Activated CD4-positive, alpha-beta T cell treated with anti-CD3 and anti-CD28 coated beads for 24 hours (primary cell): ENCODE data around the gene TRABD2B.

Experiments used
- DNase-seq, 2 donors: peaks; one replicate each; pipeline ENCODE4 v3.0.0-alpha.2; 2020; ENCODE audit warnings: low read depth in 2 of 2

TRABD2B gene

DNA sequence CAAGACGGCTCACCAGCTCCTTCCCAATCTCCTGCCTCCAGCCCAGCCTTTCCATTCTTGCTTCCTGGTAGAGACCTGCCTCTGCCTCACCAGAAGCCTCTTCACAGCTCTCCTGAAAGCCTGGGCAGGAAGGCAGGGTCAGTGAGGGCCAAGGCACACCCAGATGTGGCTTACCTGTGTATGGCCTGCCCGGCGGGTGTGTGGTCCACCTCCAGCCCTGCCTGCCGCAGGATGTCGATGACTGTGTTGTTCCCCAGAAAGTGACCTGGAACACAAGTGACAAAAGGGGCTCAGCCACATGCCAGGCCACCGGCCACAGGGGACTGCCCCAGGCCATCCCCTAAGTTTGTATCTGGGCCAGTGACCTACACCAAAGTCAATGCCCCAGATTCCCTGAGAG is 218.9 kb downstream of the TRABD2B start:
- DNase-seq, result no peak

- DNase-seq, result no peak
Observed at GRCh38 chr1:47777322-47777721, 219.9 kb downstream of the TRABD2B start.

DNA sequence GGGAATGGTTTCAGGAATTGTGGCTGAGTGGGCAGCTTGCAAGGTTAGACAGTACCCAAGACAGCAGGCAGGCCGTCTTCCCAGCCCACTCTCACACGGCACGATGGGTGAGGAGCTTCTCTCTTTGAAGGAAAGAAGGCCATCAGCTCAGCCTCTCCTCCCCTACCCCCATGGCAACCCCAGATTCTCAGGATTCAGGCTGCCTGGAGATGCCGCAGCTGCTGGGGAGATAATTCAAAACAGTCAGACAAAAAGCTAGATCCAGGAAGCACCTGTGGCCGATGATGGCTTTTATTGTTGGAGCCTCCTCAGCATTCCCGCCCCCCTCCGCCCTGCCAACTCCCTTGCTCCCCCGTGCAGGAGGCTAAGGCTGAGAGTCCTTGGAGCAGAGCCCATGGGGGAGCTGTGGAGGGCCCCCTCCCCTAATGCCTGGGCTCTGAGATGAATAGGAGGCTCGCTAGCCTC is 220.5 kb downstream of the TRABD2B start:
- no peak for DNase-seq

DNA sequence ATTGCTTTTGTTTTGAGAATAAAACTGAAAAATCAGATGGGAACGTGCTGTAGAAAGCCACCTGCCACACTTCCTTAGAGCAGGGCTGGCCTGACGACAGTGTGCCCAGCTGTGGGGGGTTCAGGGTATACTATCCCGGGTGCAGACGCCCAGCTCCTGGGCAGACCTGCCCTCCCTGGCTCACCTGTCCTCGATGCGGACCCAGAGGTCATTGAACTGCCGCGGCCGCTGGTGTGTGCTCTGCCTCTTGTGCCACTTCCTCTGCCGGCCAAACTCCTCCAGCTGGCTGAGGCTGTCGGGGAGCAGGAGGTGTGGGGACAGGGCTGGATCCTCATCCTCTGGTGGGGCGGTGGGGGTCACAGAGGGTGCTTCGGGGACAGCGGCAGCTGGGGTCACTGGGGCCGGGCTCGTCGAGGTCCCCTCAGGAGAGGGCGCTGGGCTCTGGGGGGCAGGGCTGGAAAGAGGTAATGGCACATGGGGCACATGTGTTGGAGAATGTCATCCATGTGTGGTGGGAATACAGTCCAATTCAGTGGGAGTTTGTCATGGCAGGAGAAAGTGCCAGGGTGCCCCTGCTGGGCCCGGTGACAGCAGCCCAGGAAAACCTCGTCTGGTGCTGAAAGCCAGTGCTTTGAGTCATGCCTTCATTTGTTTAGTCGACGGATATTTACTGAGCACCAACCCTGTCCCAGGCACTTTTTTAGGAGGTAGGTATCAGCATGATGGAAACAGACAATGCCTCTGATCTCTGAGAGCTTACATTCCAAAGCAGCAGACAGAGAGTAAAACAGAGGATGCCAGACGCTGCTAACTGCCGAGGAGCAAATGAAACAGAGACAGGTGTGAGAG is 222.0 kb downstream of the TRABD2B start:
- no peak for DNase-seq

DNA sequence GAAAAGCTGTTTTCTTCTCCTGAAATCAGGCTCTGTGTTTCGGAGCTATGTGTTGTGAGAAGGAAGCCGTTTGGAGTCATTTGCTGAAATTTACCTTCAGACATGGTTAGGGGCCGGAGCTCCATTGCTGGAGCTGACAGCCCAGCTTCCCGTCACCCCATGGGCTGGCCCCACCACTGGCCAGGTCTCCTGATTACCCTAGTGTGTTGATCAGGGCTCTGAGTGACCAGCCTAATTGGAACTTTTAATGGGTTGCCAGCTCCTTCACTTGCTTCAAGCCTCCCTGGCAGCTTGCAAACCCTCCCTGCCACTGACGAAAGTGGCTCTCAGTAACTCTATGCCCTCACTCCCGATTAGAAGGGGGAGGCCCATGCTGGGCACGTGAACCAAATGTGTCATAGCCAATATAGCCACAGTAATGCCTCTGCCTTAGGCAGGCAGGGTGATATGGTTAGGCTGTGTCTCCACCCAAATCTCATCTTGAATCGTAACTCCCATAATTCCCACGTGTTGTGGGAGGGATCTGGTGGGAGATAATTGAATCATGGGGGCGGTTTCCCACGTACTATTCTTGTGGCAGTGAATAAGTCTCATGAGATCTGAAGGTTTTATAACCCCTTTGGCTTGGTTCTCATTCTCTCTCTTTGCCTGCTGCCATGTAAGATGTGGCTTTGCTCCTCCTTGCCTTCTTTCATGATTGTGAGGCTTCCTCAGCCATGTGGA is 224.1 kb downstream of the TRABD2B start:
- DNase-seq, result no peak

GRCh38 chr1:47772281-47772680 is 224.9 kb downstream of the TRABD2B start:
- no peak for DNase-seq

DNA sequence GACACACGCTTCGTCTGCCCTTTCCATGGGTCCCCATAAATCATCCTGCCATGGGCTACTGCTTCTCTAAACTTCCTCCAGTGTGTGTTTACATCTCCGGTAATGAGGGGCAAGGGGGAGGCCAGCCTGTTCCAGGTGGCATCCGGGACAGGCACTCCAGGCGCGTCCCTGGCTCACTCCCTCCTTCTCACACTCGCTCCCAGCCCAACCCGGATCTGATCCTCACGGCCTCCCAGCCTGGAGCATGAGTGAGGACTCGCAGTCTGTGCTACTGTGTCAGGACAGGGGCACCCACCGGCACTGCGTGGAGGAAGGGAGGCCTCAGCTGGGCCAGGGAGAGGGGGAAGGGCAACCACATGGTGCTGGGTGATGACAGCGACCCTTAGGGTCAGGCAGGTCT is 225.4 kb downstream of the TRABD2B start:
- DNase-seq, result no peak

- no peak for DNase-seq
Observed at GRCh38 chr1:47769983-47770382, 227.2 kb downstream of the TRABD2B start.

DNA sequence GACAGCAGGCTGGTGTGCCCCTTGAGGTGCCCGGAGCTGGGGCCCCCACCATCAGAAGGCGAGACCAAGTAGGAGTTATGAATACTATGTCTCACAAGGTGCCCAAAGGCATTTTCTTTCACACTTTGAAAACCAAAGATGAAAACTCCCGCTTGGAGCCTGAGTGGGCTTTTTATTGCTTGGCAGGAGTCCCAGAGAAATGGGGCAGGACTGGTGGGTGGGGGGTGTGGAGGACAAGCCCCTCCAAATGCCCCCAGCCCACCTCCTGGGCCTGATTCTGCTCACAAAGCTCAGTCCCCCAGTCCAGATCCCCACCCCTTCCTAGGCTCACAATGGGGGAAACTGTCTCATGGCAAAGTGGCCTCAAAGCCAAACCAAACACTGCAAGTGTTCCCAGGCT is 227.9 kb downstream of the TRABD2B start:
- no peak for DNase-seq

- no peak for DNase-seq
Observed at GRCh38 chr1:47767741-47768100, 229.5 kb downstream of the TRABD2B start.

- no peak for DNase-seq
Observed at GRCh38 chr1:47766832-47767740, 230.1 kb downstream of the TRABD2B start.

GRCh38 chr1:47765742-47766485 is 231.3 kb downstream of the TRABD2B start:
- DNase-seq, result no peak

- no peak for DNase-seq
Observed at GRCh38 chr1:47765236-47765635, 231.9 kb downstream of the TRABD2B start.

- DNase-seq, result no peak
Observed at GRCh38 chr1:47764461-47765046, 232.6 kb downstream of the TRABD2B start.

- no peak for DNase-seq
Observed at GRCh38 chr1:47763591-47764171, 233.5 kb downstream of the TRABD2B start.

DNA sequence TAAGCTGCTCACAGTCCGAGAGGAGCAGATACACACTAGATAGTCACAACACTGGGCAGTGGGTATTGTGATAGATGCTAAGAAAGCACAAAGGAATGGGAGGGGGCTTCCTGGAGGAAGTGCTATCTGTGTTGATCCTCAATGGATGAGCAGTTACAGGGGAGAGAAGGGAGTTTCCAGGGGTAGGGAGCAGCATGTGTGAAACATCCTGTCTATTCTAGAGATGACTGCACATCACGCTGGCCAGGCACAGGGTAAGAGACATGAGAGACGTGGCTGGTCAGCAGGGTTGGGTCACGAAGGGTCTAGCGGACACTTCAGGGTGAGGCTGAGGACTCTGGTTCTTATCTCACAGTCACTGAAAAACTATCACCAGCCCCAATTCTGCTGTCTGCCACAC is 235.2 kb downstream of the TRABD2B start:
- no peak for DNase-seq

DNA sequence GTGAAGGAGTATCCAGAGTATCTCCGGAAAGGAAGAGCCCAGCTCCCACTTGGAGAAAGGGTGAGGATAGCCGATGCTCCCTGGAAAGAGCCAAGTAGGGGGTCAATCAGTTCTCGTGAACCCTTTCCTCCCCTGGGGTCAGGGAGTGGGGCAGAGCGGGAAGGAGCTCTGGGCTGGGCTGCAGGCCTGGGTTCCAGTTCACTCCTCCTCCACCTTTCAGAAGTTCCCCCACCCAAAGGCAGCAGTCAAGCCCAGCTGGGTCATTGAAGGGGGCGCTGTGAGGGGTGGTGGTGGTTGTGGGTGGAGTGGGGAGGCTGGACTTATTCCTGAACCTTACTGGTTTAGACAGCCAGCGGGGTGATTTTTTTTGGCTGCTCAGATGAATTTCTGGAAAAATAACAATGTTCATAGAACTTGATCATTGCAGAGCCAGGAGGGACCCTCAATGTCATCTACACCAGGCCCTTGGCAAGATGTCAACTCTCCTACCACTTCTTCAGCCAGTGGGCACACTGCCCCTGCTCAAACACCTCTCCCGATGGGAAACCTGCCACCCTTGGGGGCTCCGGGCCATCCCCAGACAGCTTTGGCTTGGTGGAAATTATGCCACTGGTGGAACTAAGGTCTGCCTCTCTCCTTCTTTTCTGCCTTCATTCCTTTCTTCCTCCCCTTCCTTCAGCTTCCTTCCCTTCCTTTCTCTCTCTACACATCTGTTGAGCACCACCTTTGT is 235.8 kb downstream of the TRABD2B start:
- DNase-seq, result no peak

DNA sequence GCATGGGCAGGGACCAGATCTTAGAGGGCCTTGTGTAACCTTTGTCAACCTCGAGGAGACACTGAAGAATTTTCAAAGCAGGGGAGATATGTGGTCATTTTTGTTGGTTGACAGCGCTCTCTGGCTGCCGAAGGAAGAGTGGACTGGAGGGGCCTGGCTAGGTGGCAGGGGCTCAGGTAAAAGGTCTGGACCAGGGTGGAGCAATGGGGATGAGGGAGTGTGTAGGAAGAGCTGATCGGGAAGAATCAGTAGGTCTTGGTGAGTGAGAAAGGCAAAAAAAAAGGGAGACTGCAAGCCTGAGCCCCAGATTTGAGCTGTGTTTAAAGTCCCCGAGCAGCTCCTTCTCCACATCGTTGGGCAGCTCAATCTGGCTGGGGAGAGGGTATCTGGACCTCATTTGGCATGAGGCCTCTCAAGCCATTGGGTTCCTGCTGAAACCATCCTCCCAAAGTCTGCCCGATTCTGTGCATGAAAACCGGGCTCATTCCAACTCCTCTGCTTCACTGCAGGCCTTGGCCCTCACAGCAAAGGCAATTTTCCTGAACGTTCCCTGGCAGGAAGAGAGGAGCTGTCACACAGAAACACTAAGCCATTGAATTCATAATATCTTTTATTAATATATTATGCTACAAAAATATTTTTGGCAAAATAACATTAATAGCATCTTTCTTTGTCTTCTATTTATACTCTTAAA is 237.1 kb downstream of the TRABD2B start:
- DNase-seq, result no peak

DNA sequence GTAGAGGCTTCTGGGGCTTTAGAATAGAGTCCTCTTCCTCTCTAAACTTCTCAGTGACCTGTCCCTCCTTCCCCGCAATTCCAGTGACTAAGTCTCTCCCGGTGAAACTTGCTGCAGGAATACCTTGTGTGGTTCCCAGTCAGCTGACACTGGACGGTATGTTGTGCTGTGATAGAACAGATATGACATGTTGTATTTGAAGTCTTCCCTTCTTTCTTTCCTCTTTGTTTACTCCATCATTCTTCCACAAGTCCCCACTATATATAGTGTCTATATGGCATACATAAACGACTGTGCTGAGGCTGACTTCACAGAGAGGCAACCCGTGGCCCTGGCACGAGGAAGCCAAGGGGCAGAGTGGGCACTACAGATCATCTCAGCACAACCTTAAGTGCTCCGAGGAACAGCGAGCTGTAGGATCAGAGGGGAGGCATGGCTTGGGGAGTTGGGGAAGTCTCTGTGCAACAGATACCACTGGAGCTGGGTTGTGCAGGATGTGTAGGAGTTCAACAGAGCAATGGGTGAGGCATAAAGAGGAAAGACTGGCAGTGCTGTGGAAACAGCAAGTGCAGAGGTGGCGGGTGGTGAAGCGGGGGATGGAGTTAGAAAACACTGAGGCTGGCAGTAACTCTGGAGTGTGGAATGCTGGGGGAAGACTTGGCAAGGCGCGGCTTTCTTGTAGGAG is 237.8 kb downstream of the TRABD2B start:
- DNase-seq, result no peak
